ENCODE data around the gene THRAP3.

- no peak for TF ChIP-seq POLR2AphosphoS5 (IDR thresholded peaks at IDR 0.05; ENCODE audit: low read depth, low read length)
- TF ChIP-seq TAF1 (IDR thresholded peaks at IDR 0.05; ENCODE audit: low read depth, low read length): no peak
These were observed 105.6 kb downstream of the THRAP3 start for GRCh38 chr1:36329817-36330216.

Measured in GM12891 (cell line).